A673 (cell line): ENCODE results near the gene NFATC3. TPM values are rescaled to one million over a fixed set of nuclear protein-coding genes. Genes with fewer than 3 reads are reported as not detected.
"Not testable (repeated sequence)": the region's sequence is repeated elsewhere in the genome, so short reads cannot be mapped to it uniquely, and the experiment has no call there.

Experiments used
- BruUV-seq: library from RNA; stranded (reverse); fragments of 400-500 nt; replicated peaks from 2 replicates; lab custom pipeline; 2021; lab: Mats Ljungman, UMichigan
- CTCF ChIA-PET: fragments of 300-600 bp; sonication (Branson Sonifier 250); formaldehyde crosslinking; loops from one replicate; lab custom pipeline; 2022; ENCODE audit warnings: antibody characterized with exemption; lab: Charles Lee
- POLR2A ChIA-PET: fragments of 300-600 bp; sonication (Branson Sonifier 250); formaldehyde crosslinking; loops from one replicate; lab custom pipeline; 2022; ENCODE audit warnings: antibody characterized with exemption; ENCODE audit not compliant: low non-redundant PET; lab: Charles Lee
- DNase-seq: peaks from one replicate; pipeline ENCODE4 v3.0.0-alpha.2; 2015; ENCODE audit warnings: low spot score
- H3K27ac ChIP-seq: fragments of 200-600 bp; sonication (generic); 2 replicates; pipeline ENCODE4 v1.5.1; 2016; ENCODE audit warnings: mixed run types, low read depth, mild to moderate bottlenecking, mixed read lengths, antibody characterized with exemption, low read length; ENCODE audit not compliant: poor library complexity, severe bottlenecking
- H3K27me3 ChIP-seq: fragments of 200-600 bp; sonication (generic); replicated peaks from 2 replicates; pipeline ENCODE4 v1.6.1; 2017; ENCODE audit warnings: mixed run types, low read depth, mild to moderate bottlenecking, mixed read lengths, antibody characterized with exemption, low read length; ENCODE audit not compliant: insufficient read depth, poor library complexity
- H3K36me3 ChIP-seq: fragments of 200-600 bp; sonication (generic); 2 replicates; pipeline ENCODE4 v1.6.1; 2016; ENCODE audit warnings: mixed run types, mild to moderate bottlenecking, mixed read lengths, antibody characterized with exemption, low read length; ENCODE audit not compliant: insufficient read depth, poor library complexity, severe bottlenecking
- H3K4me1 ChIP-seq: fragments of 200-600 bp; sonication (generic); 2 replicates; pipeline ENCODE4 v1.6.1; 2017; ENCODE audit warnings: mixed run types, mild to moderate bottlenecking, mixed read lengths, antibody characterized with exemption, low read length; ENCODE audit not compliant: insufficient read depth, poor library complexity, severe bottlenecking
- H3K4me3 ChIP-seq: fragments of 200-600 bp; sonication (generic); 2 replicates; pipeline ENCODE4 v1.5.1; 2016; ENCODE audit warnings: low read depth, mixed run types, mild to moderate bottlenecking, mixed read lengths, low read length; ENCODE audit not compliant: poor library complexity, severe bottlenecking
- H3K9me3 ChIP-seq: fragments of 200-600 bp; sonication (generic); 2 replicates; pipeline ENCODE4 v1.6.1; 2016; ENCODE audit warnings: mixed run types, low read depth, mild to moderate bottlenecking, mixed read lengths, antibody characterized with exemption, low read length; ENCODE audit not compliant: poor library complexity, severe bottlenecking
- CTCF ChIP-seq: fragments of 300-800, 200-600 bp; sonication (generic); conservative IDR thresholded peaks from 2 replicates; pipeline ENCODE4 v1.5.1; 2017; ENCODE audit warnings: low read depth, mild to moderate bottlenecking, antibody characterized with exemption, low read length, moderate library complexity, mixed read lengths
- EZH2 ChIP-seq: fragments of 200-600 bp; sonication (generic); IDR thresholded peaks from 2 replicates; pipeline ENCODE4 v1.6.1; 2017; ENCODE audit warnings: borderline replicate concordance, low read depth, mild to moderate bottlenecking, mixed read lengths, antibody characterized with exemption, low read length; ENCODE audit not compliant: poor library complexity, severe bottlenecking
- intact Hi-C: fragments of 100-400 bp; cut with micrococcal nuclease; formaldehyde crosslinking; loops from one replicate; pipeline ENCODE4 v1.10.0; 2022; ENCODE audit not compliant: unreplicated experiment
- total RNA-seq: library from RNA; stranded (reverse); gene quantifications from 2 replicates; pipeline ENCODE4 v1.2.3, GENCODE V29; 2021

The NFATC3 gene
- total RNA-seq, 1 experiment from 2014 or later: 56.0 TPM

GRCh38 chr16:68090533-68090932, 5.4 kb downstream of the NFATC3 start:
- no peaks in the 10 kb centered on the region for H3K36me3 ChIP-seq
- DNase-seq: no peak
- no peak for TF ChIP-seq EZH2
- no peak for TF ChIP-seq CTCF
- intact Hi-C loops: loop anchor here (5.0 to 10.0 kb wide), 2 partner anchors 137 to 234 kb away; no protein-coding TSS in a partner anchor
- peaks cover 29% of the 10 kb centered on the region for H3K4me1 ChIP-seq
- no peaks in the 10 kb centered on the region for H3K27me3 ChIP-seq
- ChIA-PET CTCF (no interaction called here), POLR2A (no interaction called here)
- no peak overlapping the region for H3K4me3 ChIP-seq
- no peaks in the 10 kb centered on the region for H3K9me3 ChIP-seq
- no TSS peak for BruUV-seq
- H3K27ac ChIP-seq: no peak overlapping the region

GRCh38 chr16:68091380-68092261, 6.5 kb downstream of the NFATC3 start:
- POLR2A ChIA-PET: interaction anchor here (0.6 kb wide), 1 partner anchor 40 kb away, joined by 4 read pairs; no protein-coding TSS in a partner anchor
- no peaks in the 10 kb centered on the region for H3K36me3 ChIP-seq
- peak overlapping the region; percentile 27 for H3K27ac ChIP-seq
- no peaks in the 10 kb centered on the region for H3K9me3 ChIP-seq
- H3K4me1 ChIP-seq: peaks cover 29% of the 10 kb centered on the region
- intact Hi-C loops: loop anchor here (5.0 to 10.0 kb wide), 2 partner anchors 136 to 233 kb away; no protein-coding TSS in a partner anchor
- no peaks in the 10 kb centered on the region for H3K27me3 ChIP-seq
- CTCF ChIA-PET: no interaction called here
- DNase-seq: no peak
- H3K4me3 ChIP-seq: no peak overlapping the region
- no peak for TF ChIP-seq EZH2
- TF ChIP-seq CTCF: no peak
- no TSS peak for BruUV-seq

- peaks cover 29% of the 10 kb centered on the region for H3K4me1 ChIP-seq
- intact Hi-C loops: loop anchor here (5.0 to 10.0 kb wide), 2 partner anchors 135 to 233 kb away; no protein-coding TSS in a partner anchor
- CTCF ChIA-PET, H3K4me3 ChIP-seq, H3K36me3 ChIP-seq, H3K27me3 ChIP-seq, BruUV-seq, H3K9me3 ChIP-seq, DNase-seq, H3K27ac ChIP-seq: not testable (repeated sequence)
- POLR2A ChIA-PET: interaction anchor here (0.6 kb wide), 1 partner anchor 41 kb away, joined by 4 read pairs; no protein-coding TSS in a partner anchor
These were observed 7.1 kb downstream of the NFATC3 start for GRCh38 chr16:68092275-68092674.
